ENCODE measurements around the gene CIAO2B. TPM values are rescaled to one million over a fixed set of nuclear protein-coding genes. Genes with fewer than 3 reads are reported as not detected.
"Not testable (repeated sequence)": the region's sequence is repeated elsewhere in the genome, so short reads cannot be mapped to it uniquely, and the experiment has no call there.

The CIAO2B gene
- total RNA-seq, 1 donor from 2014 or later = 69.4 TPM

DNA sequence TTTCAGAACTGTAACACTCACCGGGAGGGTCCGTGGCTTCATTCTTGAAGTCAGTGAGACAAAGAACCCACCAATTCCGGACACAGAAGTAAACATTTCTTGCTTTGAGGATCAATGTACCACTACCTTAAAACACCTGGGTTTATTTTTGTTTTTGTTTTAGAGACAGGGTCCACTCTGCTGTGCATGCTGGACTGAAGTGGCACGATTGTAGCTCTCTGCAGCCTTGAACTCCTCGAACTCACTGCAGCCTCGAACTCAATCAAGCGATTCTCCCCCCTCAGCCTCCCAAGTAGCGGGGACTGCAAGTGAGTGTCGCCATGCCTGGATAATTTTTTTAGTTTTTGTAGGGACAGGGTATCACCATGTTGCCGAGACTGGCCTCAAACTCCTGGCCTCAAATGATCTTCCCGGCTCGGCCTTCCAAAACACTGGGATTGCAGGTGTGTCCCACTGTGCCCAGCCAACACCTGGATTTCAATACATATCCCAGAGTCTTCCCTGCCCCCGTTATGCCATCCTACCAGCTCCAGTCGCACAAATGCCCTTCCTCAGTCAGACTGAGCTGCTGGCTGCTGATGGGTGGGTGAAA, 41.2 kb upstream of the CIAO2B start:
- intact Hi-C loops (cut with DNase I) = loop anchor here (10.0 kb wide), 1 partner anchor 179 kb away; the partner anchor contains the start of genes B3GNT9, FBXL8 and TRADD
- Histone ChIP-seq H3K9me3 (no peaks in the 10 kb centered on the region), H3K4me1 (peaks cover 16% of the 10 kb centered on the region), H3K36me3 (no peaks in the 10 kb centered on the region), H3K27ac (no peak overlapping the region), H3K27me3 (no peaks in the 10 kb centered on the region), H3K4me3 (no peak overlapping the region)
- TF ChIP-seq CTCF (IDR thresholded peaks at IDR 0.05) = no peak
- DNase-seq (no peak), ATAC-seq (no peak)

GRCh38 chr16:66974932-66975246, 40.7 kb upstream of the CIAO2B start:
- not testable (repeated sequence) for DNase-seq, ATAC-seq, H3K27ac ChIP-seq, H3K36me3 ChIP-seq, H3K9me3 ChIP-seq, H3K4me3 ChIP-seq, H3K27me3 ChIP-seq
- H3K4me1 ChIP-seq = peaks cover 16% of the 10 kb centered on the region
- intact Hi-C loops (cut with DNase I) = loop anchor here (10.0 kb wide), 1 partner anchor 180 kb away; the partner anchor contains the start of genes B3GNT9, FBXL8 and TRADD

GRCh38 chr16:66974156-66974931, 40.1 kb upstream of the CIAO2B start:
- intact Hi-C loops (cut with DNase I) = loop anchor here (10.0 kb wide), 1 partner anchor 180 kb away; the partner anchor contains the start of genes B3GNT9, FBXL8 and TRADD
- H3K4me3 ChIP-seq, H3K27me3 ChIP-seq, H3K9me3 ChIP-seq, ATAC-seq, H3K27ac ChIP-seq, H3K36me3 ChIP-seq, DNase-seq: not testable (repeated sequence)
- peaks cover 15% of the 10 kb centered on the region for H3K4me1 ChIP-seq

DNA sequence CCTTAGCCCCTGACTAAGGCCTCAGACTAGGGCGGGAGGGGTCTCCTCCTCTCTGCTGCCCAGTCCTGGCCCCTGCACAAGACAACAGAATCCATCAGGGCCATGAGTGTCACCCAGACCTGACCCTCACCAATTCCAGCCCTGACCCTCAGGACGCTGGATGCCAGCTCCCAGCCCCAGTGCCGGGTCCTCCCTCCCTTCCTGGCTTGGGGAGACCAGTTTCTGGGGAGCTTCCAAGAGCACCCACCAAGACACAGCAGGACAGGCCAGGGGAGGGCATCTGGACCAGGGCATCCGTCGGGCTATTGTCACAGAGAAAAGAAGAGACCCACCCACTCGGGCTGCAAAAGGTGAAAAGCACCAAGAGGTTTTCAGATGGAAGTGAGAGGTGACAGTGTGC, 39.5 kb upstream of the CIAO2B start:
- intact Hi-C loops (cut with DNase I) = loop anchor here (10.0 kb wide), 1 partner anchor 181 kb away; the partner anchor contains the start of genes B3GNT9, FBXL8 and TRADD
- TF ChIP-seq CTCF (IDR thresholded peaks at IDR 0.05) = no peak
- Histone ChIP-seq H3K36me3 (no peaks in the 10 kb centered on the region), H3K4me3 (no peak overlapping the region), H3K27ac (no peak overlapping the region), H3K9me3 (no peaks in the 10 kb centered on the region), H3K4me1 (peaks cover 10% of the 10 kb centered on the region), H3K27me3 (no peaks in the 10 kb centered on the region)
- ATAC-seq (no peak), DNase-seq (no peak)

DNA sequence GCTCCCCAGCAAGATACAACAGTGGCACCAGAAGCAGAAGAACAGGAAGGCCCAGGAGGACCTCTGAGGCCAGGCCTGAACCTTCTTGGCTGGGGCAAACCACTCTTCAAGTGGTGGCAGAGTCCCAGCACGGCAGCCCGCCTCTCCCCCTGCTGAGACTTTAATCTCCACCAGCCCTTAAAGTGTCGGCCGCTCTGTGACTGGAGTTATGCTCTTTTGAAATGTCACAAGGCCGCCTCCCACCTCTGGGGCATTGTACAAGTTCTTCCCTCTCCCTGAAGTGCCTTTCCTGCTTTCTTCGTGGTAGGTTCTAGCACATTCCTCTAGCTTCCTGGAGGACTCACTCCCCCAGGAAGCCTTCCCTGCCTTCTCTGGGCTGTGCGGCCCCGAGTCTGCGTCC, 38.8 kb upstream of the CIAO2B start:
- H3K27ac ChIP-seq = no peak overlapping the region
- peak; percentile 26 for ATAC-seq
- H3K4me1 ChIP-seq = peaks cover 3% of the 10 kb centered on the region
- H3K9me3 ChIP-seq = no peaks in the 10 kb centered on the region
- no peaks in the 10 kb centered on the region for H3K36me3 ChIP-seq
- intact Hi-C loops (cut with DNase I) = loop anchor here (10.0 kb wide), 1 partner anchor 182 kb away; the partner anchor contains the start of genes B3GNT9, FBXL8 and TRADD
- H3K27me3 ChIP-seq = no peaks in the 10 kb centered on the region
- no peak overlapping the region for H3K4me3 ChIP-seq
- DNase-seq = no peak
- no peak for TF ChIP-seq CTCF (IDR thresholded peaks at IDR 0.05)

GRCh38 chr16:66970775-66971720, 36.8 kb upstream of the CIAO2B start:
- intact Hi-C loops (cut with DNase I) = loop anchor here (10.0 kb wide), 1 partner anchor 184 kb away; the partner anchor contains the start of genes B3GNT9, FBXL8 and TRADD
- no peaks in the 10 kb centered on the region for H3K9me3 ChIP-seq
- no peaks in the 10 kb centered on the region for H3K27me3 ChIP-seq
- no peak overlapping the region for H3K27ac ChIP-seq
- DNase-seq (no peak), ATAC-seq (no peak)
- H3K36me3 ChIP-seq = no peaks in the 10 kb centered on the region
- no peak overlapping the region for H3K4me3 ChIP-seq
- no peak for TF ChIP-seq CTCF (IDR thresholded peaks at IDR 0.05)
- no peaks in the 10 kb centered on the region for H3K4me1 ChIP-seq

Measured in upper lobe of right lung (tissue), 1 donor.